Measurements from ENCODE around the gene GZMH. TPM values are rescaled to one million over a fixed set of nuclear protein-coding genes. Genes with fewer than 3 reads are reported as not detected.

GZMH gene
- total and polyA plus RNA-seq, 2 donors (not counting 3 experiments of a cell fraction or from before 2014, with no cell fraction given): not detected

DNA sequence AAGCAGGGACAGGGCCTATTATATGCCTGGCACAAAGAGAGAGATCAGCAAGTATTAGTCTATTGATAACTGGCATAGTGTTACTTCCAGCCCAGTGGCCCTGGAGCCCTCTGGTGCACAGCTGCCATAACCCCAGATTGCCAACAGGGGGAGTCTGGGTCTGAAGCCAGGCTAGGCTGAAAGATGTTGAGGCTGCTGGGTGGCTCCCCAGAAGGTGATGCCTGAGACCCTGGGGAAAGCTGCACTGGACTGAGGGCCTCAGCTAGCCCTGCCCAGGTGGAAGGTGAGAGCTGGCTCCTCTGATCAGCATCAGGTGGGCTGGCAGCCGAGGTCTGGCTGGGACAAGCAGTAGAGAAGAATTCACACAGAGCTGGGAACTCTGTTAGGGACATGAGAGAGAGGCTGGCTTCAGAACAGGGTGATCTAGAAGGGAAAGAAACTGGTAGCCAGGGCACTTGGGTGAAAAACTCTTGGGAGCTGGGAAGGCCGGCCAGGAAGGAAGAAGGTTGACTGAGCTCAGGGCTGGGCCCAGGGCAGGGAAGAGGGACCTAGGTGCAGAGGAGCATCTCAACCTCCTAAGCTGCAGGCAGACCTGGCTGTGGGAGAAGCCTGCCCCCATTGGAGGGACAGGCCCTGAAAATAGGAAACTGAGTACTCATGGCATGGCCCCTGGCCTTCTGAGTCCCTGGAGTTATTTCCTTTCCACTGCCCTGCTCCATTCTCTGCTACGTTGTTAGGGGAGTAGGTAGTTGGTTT is 3.9 kb downstream of the GZMH start:
- DNase-seq (ENCODE audit: low read depth, low spot score): peak; percentile 12
- BruUV-seq (replicated peaks): no TSS peak
- CTCF ChIA-PET: interaction anchor here (1.0 to 1.5 kb wide), 6 partner anchors 9 to 130 kb away, joined by 3 to 5 read pairs (median 3); no protein-coding TSS in a partner anchor
- intact Hi-C loops (cut with micrococcal nuclease) (no loop called here), dilution Hi-C loops (cut with MboI; ENCODE audit: extremely low pct_ligation_motif_present, low sequenced_read_pairs) (no loop called here)
- no peaks in the 10 kb centered on the region for H3K4me1 ChIP-seq (ENCODE audit: control insufficient read depth, extremely low read depth, insufficient read depth, low read length)
- no peak overlapping the region for H3K27ac ChIP-seq (ENCODE audit: insufficient read depth, low read depth, low read length)
- POLR2A ChIA-PET: no interaction called here
- H2AFZ ChIP-seq (ENCODE audit: low read depth, low read length): no peak overlapping the region
- no peaks in the 10 kb centered on the region for H3K79me2 ChIP-seq (ENCODE audit: control insufficient read depth, insufficient read depth, low read length)
- no peaks in the 10 kb centered on the region for H3K9me1 ChIP-seq (replicated peaks; ENCODE audit: control insufficient read depth, extremely low read depth, insufficient read depth, low read length)
- no peaks in the 10 kb centered on the region for H4K20me1 ChIP-seq (replicated peaks; ENCODE audit: control insufficient read depth, extremely low read depth, insufficient read depth, low read length)
- TF ChIP-seq GATA2 (IDR thresholded peaks at IDR 0.05; ENCODE audit: insufficient read depth, insufficient read length, low read depth, low read length): no peak
- TF ChIP-seq, protein P1, sequence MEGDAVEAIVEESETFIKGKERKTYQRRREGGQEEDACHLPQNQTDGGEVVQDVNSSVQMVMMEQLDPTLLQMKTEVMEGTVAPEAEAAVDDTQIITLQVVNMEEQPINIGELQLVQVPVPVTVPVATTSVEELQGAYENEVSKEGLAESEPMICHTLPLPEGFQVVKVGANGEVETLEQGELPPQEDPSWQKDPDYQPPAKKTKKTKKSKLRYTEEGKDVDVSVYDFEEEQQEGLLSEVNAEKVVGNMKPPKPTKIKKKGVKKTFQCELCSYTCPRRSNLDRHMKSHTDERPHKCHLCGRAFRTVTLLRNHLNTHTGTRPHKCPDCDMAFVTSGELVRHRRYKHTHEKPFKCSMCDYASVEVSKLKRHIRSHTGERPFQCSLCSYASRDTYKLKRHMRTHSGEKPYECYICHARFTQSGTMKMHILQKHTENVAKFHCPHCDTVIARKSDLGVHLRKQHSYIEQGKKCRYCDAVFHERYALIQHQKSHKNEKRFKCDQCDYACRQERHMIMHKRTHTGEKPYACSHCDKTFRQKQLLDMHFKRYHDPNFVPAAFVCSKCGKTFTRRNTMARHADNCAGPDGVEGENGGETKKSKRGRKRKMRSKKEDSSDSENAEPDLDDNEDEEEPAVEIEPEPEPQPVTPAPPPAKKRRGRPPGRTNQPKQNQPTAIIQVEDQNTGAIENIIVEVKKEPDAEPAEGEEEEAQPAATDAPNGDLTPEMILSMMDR (IDR thresholded peaks at IDR 0.05; ENCODE audit: extremely low read depth in 1 of 2, insufficient read depth in 1 of 2, low read depth in 1 of 2, low read length in 2 of 2): peak; percentile 58 to 78
- no peaks in the 10 kb centered on the region for H3K27me3 ChIP-seq (ENCODE audit: control insufficient read depth in 2 of 2, insufficient read depth in 2 of 2, low read length in 2 of 2)
- no peaks in the 10 kb centered on the region for H3K36me3 ChIP-seq (ENCODE audit: control insufficient read depth in 2 of 2, extremely low read depth in 1 of 2, insufficient read depth in 2 of 2, low read length in 2 of 2)
- H3K4me3 ChIP-seq (replicated peaks in 1 of 3; ENCODE audit: insufficient read depth in 1 of 3, low read depth in 1 of 3, low read length in 3 of 3): no peak overlapping the region
- H3K9me3 ChIP-seq (replicated peaks; ENCODE audit: control insufficient read depth, insufficient read depth, low read length): no peaks in the 10 kb centered on the region
- H3K9ac ChIP-seq (replicated peaks; ENCODE audit: extremely low read depth, insufficient read depth, low read length): no peak overlapping the region
- no peak overlapping the region for H3K4me2 ChIP-seq (ENCODE audit: insufficient read depth, low read length)
- FAIRE-seq: peak; percentile 72

DNA sequence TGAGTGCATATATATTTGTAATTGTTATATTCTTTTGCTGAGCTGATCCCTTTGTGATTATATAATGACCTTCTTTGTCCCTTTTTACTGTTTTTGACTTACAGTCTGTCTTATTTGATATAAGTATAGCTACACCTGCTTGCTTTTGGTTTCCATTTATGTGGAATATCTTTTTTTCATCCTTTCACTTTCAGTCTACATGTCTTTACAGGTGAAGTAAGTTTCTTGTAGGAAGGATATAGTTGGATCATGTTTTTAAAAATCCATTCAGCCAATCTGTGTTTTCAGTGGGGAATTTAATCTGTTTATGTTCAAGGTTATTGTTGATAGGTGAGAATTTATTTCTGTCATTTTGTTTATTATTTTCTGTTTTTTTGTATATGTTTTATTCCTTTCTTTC is 12.1 kb downstream of the GZMH start:
- no peak for TF ChIP-seq EZH2 (IDR thresholded peaks at IDR 0.05; ENCODE audit: borderline replicate concordance, low read depth, low read length, severe bottlenecking)
- no peak for TF ChIP-seq POLR2A (IDR thresholded peaks at IDR 0.05; ENCODE audit: low read depth, low read length)
- TF ChIP-seq, protein P2, sequence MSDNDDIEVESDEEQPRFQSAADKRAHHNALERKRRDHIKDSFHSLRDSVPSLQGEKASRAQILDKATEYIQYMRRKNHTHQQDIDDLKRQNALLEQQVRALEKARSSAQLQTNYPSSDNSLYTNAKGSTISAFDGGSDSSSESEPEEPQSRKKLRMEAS (IDR thresholded peaks at IDR 0.05; ENCODE audit: insufficient read depth, insufficient read length): no peak
- TF ChIP-seq MYC (IDR thresholded peaks at IDR 0.05; ENCODE audit: low read depth, low read length): no peak
- TF ChIP-seq JUN (IDR thresholded peaks at IDR 0.05; ENCODE audit: borderline replicate concordance, insufficient read depth, insufficient read length, low read depth): no peak
- no peak for TF ChIP-seq GATA2 (IDR thresholded peaks at IDR 0.05; ENCODE audit: insufficient read depth, insufficient read length, low read depth, low read length)
- TF ChIP-seq, protein P1 (IDR thresholded peaks at IDR 0.05; ENCODE audit: extremely low read depth in 1 of 2, insufficient read depth in 1 of 2, low read depth in 1 of 2, low read length in 2 of 2): no peak
- TF ChIP-seq POLR2AphosphoS5 (IDR thresholded peaks at IDR 0.05; ENCODE audit: insufficient read depth, low read depth, low read length): no peak
- no peak for TF ChIP-seq FOS (IDR thresholded peaks at IDR 0.05; ENCODE audit: borderline replicate concordance, insufficient read depth, low read length)
- Histone ChIP-seq H3K27ac (ENCODE audit: insufficient read depth, low read depth, low read length) (no peak overlapping the region), H3K36me3 (ENCODE audit: control insufficient read depth in 2 of 2, extremely low read depth in 1 of 2, insufficient read depth in 2 of 2, low read length in 2 of 2) (no peaks in the 10 kb centered on the region), H4K20me1 (replicated peaks; ENCODE audit: control insufficient read depth, extremely low read depth, insufficient read depth, low read length) (no peaks in the 10 kb centered on the region), H3K4me1 (ENCODE audit: control insufficient read depth, extremely low read depth, insufficient read depth, low read length) (no peaks in the 10 kb centered on the region), H3K9me3 (replicated peaks; ENCODE audit: control insufficient read depth, insufficient read depth, low read length) (no peaks in the 10 kb centered on the region), H3K4me3 (replicated peaks in 1 of 3; ENCODE audit: insufficient read depth in 1 of 3, low read depth in 1 of 3, low read length in 3 of 3) (no peak overlapping the region), H3K9ac (replicated peaks; ENCODE audit: extremely low read depth, insufficient read depth, low read length) (no peak overlapping the region), H3K79me2 (ENCODE audit: control insufficient read depth, insufficient read depth, low read length) (no peaks in the 10 kb centered on the region), H3K9me1 (replicated peaks; ENCODE audit: control insufficient read depth, extremely low read depth, insufficient read depth, low read length) (no peaks in the 10 kb centered on the region), H3K4me2 (ENCODE audit: insufficient read depth, low read length) (no peak overlapping the region), H2AFZ (ENCODE audit: low read depth, low read length) (no peak overlapping the region), H3K27me3 (ENCODE audit: control insufficient read depth in 2 of 2, insufficient read depth in 2 of 2, low read length in 2 of 2) (no peaks in the 10 kb centered on the region)
- ChIA-PET CTCF (no interaction called here), POLR2A (no interaction called here)
- no TSS peak for BruUV-seq (replicated peaks)
- DNase-seq (ENCODE audit: low read depth, low spot score): no peak
- no peak for FAIRE-seq
- dilution Hi-C loops (cut with MboI; ENCODE audit: extremely low pct_ligation_motif_present, low sequenced_read_pairs) (no loop called here), intact Hi-C loops (cut with micrococcal nuclease) (no loop called here)
